AG04450 (cell line): Measurements from ENCODE around the gene GPX4. TPM values are rescaled to one million over a fixed set of nuclear protein-coding genes. Genes with fewer than 3 reads are reported as not detected.

Experiments used
- CTCF ChIA-PET: fragments of 300-600, 350-600 bp; formaldehyde crosslinking; extraction: SDS; loops from one replicate; lab custom pipeline; 2022; ENCODE audit warnings: antibody characterized with exemption, inconsistent platforms; lab: Charles Lee
- POLR2A ChIA-PET: fragments of 350-600 bp; formaldehyde crosslinking; extraction: SDS; loops from one replicate; lab custom pipeline; 2021; ENCODE audit warnings: antibody characterized with exemption, inconsistent platforms; lab: Yijun Ruan, JAX
- DNase-seq: peaks from one replicate; pipeline ENCODE4 v3.0.0-alpha.2; 2011; ENCODE audit warnings: low read depth, low spot score
- H3K27ac ChIP-seq: one replicate; pipeline ENCODE4 v1.5.1; 2012; ENCODE audit warnings: low read depth, low read length, control low read depth
- H3K27me3 ChIP-seq: one replicate; pipeline ENCODE4 v1.6.0; 2012; ENCODE audit warnings: low read length; ENCODE audit not compliant: control insufficient read depth, insufficient read depth
- H3K4me3 ChIP-seq: 2 replicates; pipeline ENCODE4 v1.5.1; 2011; ENCODE audit warnings: mild to moderate bottlenecking, low read depth, low read length, control low read depth
- H3K9me3 ChIP-seq: 2 replicates; pipeline ENCODE4 v1.5.1; 2012; ENCODE audit warnings: low read length; ENCODE audit not compliant: control insufficient read depth, insufficient read depth
- CTCF ChIP-seq: IDR thresholded peaks from 2 replicates; pipeline ENCODE4 v1.5.1; 2011; ENCODE audit warnings: low read depth, low read length, control low read depth, inconsistent platforms
- polyA plus RNA-seq: library from polyadenylated mRNA; depleted of rRNA; stranded (reverse); fragments of >200 nt; gene quantifications from 2 replicates; pipeline ENCODE4 v1.2.3, GENCODE V29; 2011

The GPX4 gene
- polyA plus RNA-seq, 1 experiment: 627 TPM

DNA sequence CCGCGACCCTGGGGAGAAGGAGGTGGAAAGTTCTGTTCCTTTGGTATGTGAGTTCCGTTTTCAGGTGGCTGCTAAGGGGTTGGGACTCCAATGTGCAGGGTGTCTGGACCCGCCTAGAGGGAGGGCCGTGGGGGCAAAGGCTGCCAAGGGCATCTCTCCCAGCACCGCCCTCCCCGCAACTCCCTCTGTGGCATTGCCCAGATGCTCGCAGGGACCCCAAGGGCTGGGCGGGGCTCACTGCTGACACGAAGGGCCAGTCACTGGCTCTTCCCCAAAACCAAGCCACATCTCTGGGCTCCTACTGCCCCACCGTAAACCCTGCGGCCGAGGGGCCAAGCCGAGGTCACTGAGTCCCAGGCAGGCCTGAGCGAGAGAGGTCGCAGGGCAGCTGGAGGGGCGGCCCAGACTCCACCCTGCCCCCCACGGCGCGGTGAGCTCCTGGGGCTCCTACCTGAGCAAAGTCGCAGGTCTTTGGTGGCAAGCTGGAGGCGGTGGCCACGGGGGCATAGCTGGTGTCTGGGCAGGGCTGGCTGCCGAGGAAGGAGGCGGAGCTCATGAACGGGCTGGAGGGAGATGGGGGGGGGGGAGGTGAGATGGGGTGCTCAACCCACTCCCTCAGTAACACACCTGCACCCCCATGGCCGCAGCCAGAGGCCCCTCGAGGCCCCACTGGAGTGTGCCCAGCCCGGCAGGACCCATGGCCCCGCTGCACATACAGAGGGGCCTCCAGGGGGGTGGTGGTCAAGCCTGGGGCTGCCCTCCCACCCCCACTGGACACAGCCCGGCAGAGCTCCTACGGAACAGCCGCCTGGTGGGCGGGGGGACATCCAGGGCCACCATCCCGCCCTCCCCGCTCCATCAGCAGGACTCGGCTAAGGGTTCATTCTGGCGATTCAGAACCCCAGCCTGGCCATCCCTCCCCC is 43.3 kb downstream of the GPX4 start:
- CTCF ChIA-PET: no interaction called here
- H3K4me3 ChIP-seq: no peak overlapping the region
- no peak for DNase-seq
- peaks cover 15% of the 10 kb centered on the region; the same call in 1 of the 2 replicates for H3K9me3 ChIP-seq
- TF ChIP-seq CTCF: no peak
- H3K27ac ChIP-seq: no peak overlapping the region
- H3K27me3 ChIP-seq: no peaks in the 10 kb centered on the region
- POLR2A ChIA-PET: no interaction called here

DNA sequence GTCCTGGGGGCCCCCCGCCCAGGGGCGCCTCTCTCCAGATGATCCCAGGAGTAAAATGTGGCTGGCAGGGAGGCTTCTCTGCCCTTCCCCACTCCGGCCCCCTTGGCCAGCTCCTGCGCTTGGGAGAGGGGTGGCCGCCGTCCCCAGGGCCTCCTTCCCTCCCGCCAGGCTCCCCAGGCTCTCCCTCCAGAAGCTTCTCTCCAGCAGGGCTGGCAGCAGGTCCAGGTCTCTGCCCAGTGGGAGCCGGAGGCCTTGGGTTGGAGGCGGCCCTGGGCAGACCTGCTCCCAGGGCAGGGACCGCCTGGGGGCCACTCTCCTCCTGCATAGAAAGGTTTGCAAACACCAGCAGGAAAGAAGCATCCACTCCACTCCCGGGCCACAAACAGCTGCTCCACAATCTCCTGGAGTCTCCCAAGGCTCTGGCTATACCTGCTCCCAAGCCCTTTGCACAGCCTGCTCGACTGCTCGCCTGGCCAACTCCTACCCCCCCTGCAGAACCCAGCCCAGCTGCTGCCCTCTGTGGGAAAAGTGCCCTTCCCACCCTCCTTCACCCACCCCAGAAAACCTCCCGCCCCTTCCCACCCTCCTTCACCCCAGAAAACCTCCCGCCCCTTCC is 44.2 kb downstream of the GPX4 start:
- ChIA-PET CTCF (no interaction called here), POLR2A (no interaction called here)
- Histone ChIP-seq H3K9me3 (peaks cover 15% of the 10 kb centered on the region; the same call in 1 of the 2 replicates), H3K27me3 (no peaks in the 10 kb centered on the region), H3K4me3 (no peak overlapping the region), H3K27ac (no peak overlapping the region)
- no peak for TF ChIP-seq CTCF
- DNase-seq: no peak

GRCh38 chr19:1149259-1150045 is 45.7 kb downstream of the GPX4 start:
- ChIA-PET POLR2A (no interaction called here), CTCF (no interaction called here)
- Histone ChIP-seq H3K27me3 (no peaks in the 10 kb centered on the region), H3K4me3 (no peak overlapping the region), H3K9me3 (peaks cover 5% of the 10 kb centered on the region; the same call in 1 of the 2 replicates), H3K27ac (no peak overlapping the region)
- no peak for DNase-seq
- TF ChIP-seq CTCF: no peak

DNA sequence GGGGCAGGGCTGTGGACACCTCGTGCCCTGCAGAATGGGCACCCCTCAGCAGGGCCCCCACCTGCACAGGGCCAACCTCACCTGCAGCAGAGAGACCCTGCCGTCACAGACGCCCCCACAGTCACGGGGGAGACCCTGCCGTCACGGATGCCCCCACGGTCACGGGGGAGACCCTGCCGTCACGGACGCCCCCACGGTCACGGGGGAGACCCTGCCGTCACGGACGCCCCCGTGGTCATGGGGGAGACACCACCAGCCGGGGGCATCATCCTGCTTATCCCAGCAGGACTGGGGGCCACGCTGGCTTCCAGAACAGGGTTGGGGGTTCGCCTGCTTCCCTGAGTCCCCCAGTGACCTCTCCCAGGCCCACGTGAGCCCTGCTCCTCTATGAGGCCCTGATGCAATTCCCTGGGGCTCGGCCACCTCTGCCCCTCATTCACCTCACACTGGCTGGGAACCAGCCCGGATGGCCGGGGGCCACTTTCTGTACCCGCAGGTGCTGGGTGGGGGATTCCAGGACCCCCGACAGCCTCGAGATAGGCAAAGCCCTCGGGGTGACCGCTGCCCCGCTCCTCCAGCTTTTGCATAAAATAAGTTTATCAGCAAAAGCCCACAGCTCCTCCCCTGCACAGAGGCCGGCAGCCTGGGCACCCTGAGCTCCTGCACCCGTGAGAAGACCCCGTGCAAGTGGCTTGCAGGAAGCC is 46.7 kb downstream of the GPX4 start:
- ChIA-PET CTCF (no interaction called here), POLR2A (no interaction called here)
- Histone ChIP-seq H3K27ac (no peak overlapping the region), H3K4me3 (no peak overlapping the region), H3K27me3 (no peaks in the 10 kb centered on the region), H3K9me3 (peaks cover 4% of the 10 kb centered on the region; the same call in 1 of the 2 replicates)
- no peak for DNase-seq
- no peak for TF ChIP-seq CTCF
